TTC549 (cell line): ENCODE measurements around the gene AOAH.
A peak's percentile ranks its signal among the peaks of the same experiment; 100 is the strongest.
"Not testable (repeated sequence)": the region's sequence is repeated elsewhere in the genome, so short reads cannot be mapped to it uniquely, and the experiment has no call there.

ENCODE experiments used
- FAIRE-seq: peaks from 2 replicates; lab custom pipeline; 2012; peaks lifted over from hg19 to GRCh38; lab: Jason Lieb, UNC

The AOAH gene

DNA sequence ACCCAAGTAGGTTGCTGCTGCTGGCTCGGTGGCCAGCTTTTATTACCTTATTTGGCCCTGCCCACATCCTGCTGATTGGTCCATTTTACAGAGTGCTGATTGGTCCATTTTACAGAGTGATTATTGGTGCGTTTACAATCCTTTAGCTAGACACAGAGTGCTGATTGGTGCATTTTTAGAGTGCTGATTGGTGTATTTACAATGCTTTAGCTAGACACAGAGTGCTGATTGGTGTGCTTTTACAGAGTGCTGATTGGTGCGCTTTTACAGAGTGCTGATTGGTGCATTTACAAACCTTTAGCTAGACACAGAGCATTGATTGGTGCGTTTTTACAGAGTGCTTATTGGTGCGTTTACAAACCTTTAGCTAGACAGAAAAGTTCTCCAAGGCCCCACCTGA is 219.7 kb downstream of the AOAH start:
- not testable (repeated sequence) for FAIRE-seq

DNA sequence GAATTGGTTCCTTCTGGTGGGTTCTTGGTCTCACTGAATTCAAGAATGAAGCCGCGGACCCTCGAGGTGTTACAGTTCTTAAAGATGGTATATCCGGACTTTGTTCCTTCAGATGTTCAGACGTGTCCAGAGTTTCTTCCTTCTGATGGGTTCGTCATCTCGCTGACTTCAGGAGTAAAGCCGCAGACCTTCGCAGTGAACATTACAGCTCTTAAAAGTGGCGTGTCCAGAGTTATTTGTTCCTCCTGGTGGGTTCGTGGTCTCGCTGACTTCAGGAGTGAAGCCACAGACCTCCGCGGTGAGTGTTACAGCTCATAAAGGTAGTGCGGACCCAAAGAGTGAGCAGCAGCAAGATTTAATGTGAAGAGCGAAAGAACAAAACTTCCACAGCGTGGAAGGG is 220.1 kb downstream of the AOAH start:
- not testable (repeated sequence) for FAIRE-seq

- no peak for FAIRE-seq
Observed at GRCh38 chr7:36497775-36498174, 226.5 kb downstream of the AOAH start.

DNA sequence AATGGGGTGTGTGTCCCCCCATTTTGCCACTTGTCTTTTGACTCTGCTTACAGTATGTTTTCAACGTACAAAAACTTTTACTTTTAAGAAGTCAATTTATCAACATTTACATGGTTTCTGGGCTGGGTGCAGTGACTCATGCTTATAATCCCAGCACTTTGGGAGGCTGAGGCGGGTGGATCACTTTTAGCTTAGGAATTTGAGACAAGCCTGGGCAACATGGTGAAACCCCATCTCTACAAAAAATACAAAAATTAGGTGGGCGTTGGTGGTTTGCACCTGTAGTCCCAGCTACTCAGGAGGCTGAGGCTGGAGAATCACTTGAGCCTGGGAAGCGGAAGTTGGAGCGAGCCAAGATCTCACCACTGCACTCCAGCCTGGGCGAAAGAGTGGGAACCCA is 227.1 kb downstream of the AOAH start:
- not testable (repeated sequence) for FAIRE-seq

GRCh38 chr7:36496576-36496975 is 227.7 kb downstream of the AOAH start:
- no peak for FAIRE-seq

DNA sequence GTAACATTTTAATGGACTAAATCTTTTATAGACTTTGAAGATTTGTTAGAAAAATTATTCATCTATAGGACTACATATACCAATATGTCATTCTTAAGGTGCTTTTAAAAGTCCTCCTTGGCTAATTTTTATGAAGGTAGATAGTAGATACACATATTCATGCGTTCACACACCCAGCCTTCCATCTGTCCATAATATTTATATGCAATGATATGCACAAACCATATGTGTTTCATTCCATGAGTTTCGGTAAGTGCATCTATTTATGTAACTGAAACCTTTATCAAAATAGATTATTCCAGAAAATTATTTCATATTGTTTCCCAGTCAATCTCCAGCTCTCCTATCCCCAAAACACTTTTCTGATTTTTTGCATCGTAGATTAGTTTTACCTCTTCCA is 233.0 kb downstream of the AOAH start:
- FAIRE-seq, result no peak

DNA sequence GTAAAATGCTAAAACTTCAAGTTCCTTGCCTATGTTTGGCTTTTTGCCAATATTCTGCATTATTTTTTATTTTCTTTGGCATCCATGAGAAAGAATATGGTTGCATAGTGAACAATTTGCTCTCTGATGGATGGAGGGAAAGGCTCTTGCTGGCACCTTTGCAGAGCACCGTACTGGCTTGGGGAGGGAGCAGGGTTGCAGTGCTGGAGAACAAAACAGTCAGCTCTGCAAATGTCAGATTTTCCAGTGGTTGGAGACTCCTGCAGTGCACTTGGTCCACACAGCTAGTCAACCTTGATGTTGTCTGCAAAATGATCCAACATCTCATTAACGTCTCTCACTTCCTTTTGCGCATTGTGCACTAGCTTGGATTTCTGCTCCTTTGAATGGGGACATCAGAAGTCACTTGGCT is 233.9 kb downstream of the AOAH start:
- no peak for FAIRE-seq

DNA sequence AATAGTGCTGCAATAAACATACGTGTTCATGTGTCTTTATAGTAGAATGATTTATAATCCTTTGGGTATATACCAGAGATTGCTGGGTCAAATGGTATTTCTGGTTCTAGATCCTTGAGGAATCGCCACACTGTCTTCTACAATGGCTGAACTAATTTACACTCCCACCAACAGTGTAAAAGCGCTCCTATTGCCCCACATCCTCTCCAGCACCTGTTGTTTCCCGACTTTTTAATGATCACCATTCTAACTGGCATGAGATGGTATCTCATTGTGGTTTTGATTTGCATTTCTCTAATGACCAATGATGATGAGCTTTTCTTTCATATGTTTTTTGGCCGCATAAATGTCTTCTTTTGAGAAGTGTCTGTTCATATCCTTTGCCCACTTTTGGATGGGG is 235.6 kb downstream of the AOAH start:
- FAIRE-seq, result not testable (repeated sequence)

- FAIRE-seq, result peak; percentile 66
Observed at GRCh38 chr7:36487756-36488336, 236.4 kb downstream of the AOAH start.

DNA sequence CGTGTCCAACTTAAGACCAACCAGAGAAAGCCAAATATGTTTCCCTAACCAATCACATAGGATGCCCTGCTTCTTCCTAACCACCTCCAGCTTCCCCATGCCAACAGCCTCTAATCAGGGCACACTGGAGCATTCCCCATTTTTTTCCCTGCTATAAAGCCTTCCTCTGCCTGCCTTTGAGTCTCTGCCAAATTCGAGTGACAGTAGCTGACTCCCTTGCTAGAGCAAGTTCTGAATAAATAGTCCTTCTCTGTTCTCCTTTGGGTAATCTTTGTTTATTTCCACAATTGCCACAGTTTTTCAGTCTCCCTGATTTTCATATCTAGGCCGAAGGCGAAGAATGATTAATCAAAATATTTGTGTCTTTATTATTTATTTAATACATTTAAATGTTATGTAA is 238.0 kb downstream of the AOAH start:
- no peak for FAIRE-seq

DNA sequence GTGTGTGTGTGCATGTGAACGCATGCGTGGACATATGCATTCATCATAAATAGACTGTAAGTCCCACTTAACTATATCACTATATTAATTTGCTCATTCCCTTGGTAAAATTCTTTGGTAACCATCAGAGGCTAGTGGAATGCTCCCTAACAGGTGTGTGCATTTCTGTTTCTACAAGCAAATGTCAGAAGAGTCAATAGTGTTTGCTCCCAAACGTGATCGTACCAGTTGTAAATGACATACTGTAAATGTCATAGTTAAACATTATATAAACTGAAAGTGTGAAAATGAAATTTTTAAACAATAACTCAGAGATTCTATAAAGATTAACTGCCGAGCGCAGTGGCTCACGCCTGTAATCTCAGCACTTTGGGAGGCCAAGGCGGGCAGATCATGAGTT is 240.0 kb downstream of the AOAH start:
- FAIRE-seq, result no peak

DNA sequence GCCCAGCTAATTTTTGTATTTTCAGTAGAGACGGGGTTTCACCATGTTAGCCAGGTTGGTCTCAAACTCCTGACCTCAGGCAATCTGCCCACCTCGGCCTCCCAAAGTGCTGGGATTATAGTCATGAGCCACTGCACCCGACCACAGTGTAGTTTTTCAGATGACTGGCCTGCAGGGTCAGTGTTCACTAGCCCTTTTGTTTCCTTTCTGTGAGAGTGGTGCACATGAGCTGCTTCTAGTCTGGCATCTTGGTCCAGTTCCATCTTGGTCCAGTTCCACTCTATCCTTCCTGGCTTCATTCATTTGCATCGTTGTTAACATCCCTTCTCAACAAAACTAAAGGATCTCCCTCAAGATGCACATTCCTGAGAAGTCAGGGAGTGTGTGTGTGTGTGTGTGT is 240.4 kb downstream of the AOAH start:
- not testable (repeated sequence) for FAIRE-seq

DNA sequence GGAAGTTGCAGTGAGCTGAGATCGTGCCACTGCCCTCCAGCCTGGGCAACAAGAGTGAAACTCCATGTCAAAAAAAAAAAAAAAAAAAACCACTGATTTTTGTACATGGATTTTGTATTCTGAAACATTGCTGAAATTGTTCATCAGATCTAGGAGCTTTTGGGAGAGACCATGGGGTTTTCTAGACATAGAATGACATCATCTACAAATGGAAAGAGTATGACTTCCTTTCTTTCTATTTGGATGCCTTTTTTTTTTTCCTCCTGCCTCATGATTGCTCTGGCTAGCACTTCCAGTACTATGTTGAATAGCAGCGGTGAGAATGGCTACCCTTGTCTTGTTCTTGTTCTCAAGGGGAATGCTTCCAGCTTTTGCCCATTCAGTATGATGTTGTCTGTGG is 245.5 kb downstream of the AOAH start:
- FAIRE-seq, result no peak

DNA sequence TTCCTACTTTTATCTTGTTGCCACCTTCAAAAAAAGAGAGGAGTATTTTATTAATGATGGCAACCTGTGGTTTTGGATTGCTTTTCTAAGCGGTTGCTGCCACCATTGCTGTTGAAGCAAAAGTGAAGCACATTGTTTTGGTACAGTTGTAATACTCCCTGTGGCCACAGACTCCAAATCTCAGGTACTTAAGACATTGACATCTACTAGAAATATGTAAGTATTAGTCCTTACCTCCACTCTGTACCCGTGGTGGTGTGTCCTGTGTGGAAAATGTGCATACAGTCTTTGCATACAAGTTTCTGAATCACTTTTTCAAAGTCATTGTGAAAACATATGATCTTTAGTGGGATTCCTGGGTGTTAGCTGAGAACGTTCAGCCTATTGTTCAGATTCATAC is 248.9 kb downstream of the AOAH start:
- FAIRE-seq, result no peak

GRCh38 chr7:36475011-36475342 is 249.3 kb downstream of the AOAH start:
- FAIRE-seq, result no peak

DNA sequence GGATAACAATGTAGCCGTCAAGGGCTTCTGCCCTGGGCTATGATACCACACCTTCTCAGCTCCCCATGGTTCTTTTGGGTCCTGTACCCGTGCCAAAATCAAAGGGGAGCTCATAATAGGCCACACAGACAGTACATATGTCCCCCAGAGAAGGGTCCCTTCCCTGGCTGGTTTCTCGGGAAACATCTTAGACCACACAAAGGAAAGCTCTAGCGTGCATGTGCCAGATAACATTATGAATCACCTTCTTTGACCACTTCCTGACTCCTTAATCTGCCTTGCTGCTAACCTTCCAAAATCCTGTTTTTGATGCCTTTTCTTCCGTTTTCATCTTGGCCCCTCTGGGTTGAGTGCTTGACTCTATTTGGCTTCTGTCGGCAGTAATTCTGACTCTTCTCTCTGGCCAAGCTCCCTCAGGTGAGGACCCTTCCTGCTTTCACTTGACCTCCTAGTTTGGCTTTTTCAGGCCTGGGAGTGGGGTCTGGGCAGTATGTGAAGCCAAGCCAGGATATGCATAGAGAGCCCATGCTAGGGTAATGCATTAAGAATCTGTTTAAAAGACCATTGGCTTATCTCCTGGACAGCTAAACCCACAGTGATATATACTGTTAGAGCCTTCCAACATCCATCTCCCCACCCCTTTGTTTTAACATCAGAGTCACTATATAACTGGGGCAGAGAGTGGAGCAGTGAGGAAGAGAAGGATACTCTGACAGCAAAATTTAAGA is 249.8 kb downstream of the AOAH start:
- no peak for FAIRE-seq

DNA sequence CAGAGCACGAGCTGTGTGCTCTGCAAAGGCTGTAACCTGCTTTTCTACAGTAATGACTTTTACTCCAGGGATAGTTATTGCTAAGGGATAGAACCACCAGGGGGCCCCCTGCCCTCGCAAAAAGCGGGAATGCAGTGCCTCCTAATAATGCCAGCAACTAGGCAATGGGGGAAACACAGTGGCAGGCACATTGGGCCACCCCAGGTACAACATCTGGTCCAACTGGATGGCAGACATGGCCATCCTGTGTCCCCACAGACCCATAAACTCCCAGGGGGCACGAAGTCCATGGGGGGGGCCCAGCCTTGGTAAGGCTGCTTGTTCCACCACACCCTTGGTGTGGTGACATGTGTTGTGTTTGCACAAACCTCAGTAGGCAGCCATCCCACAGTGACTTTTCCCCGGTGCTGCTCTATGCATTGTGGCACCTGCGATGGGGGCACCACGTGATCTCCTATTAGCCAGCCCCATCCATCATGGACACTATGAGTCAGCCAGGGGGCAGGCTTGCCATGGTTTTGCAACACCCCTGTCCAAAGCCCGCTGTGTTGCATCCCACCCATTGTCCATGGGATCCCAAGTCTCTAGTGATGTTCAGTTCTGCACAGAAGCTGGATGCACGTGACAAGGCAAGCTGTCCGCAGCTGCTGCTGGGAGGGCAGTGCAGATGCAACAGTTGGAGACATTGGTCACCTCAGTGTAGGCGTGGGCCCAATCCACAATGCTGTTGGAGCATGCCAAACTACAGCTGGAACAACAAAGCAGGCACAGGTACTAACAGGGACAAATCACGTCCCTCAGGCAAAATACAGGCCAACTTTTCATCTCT is 250.6 kb downstream of the AOAH start:
- no peak for FAIRE-seq

DNA sequence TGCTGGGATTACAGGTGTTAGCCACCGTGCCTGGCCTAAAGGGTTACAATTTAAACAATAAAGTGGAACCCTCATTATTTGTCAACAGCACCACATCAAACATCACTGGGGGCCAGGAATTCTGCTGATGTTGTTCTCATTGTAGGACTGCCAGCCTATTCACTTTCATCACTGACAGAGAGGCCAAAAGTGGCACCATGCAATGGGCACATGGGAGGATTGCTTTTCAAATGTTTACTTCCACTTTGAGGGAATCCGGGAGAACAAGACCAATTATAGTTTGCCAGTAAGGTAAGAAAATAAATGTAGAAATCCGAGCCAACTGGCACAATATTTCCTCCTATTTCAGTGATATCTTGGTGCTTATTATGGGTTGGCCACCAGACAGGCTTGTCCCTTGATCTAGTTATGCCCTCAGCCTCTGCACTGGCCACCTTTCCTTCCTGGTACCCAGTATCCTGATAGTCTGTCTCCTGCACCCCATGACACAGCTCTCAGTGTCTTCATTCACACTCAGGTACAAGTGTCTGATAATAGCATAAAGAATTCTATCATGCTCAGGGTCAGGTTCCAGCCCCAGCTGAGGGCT is 252.1 kb downstream of the AOAH start:
- no peak for FAIRE-seq

GRCh38 chr7:36469236-36469635 is 255.1 kb downstream of the AOAH start:
- no peak for FAIRE-seq

- no peak for FAIRE-seq
Observed at GRCh38 chr7:36468370-36469101, 255.8 kb downstream of the AOAH start.

- not testable (repeated sequence) for FAIRE-seq
Observed at GRCh38 chr7:36466001-36466400, 258.3 kb downstream of the AOAH start.

DNA sequence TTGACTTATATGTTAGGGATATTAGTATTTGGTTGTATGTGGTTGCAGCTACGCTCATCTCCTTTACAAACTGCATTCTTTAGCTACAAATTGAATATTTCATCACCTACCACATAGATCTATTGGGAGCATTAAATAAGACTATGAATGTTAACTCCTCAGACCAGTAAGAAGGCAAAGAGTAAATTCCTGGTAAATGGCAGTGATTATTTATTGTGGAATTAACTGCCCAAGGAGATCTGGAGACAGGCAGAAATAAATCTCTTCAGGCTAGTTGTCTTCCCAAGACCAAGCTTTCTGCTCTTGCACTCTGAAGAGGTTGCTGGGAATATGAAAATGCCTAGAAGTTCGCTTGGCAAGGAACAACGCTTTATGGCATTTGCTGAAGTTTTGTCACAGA is 260.0 kb downstream of the AOAH start:
- FAIRE-seq, result no peak
